NCI-H82 treated with DMSO at 0.1 percent for 48 hours (cell line): ENCODE results near the gene AFF3.

Experiments used
- DNase-seq: peaks from one replicate; lab custom pipeline; 2025; ENCODE audit not compliant: unreplicated experiment; lab: John Stamatoyannopoulos, UW

Gene AFF3

DNA sequence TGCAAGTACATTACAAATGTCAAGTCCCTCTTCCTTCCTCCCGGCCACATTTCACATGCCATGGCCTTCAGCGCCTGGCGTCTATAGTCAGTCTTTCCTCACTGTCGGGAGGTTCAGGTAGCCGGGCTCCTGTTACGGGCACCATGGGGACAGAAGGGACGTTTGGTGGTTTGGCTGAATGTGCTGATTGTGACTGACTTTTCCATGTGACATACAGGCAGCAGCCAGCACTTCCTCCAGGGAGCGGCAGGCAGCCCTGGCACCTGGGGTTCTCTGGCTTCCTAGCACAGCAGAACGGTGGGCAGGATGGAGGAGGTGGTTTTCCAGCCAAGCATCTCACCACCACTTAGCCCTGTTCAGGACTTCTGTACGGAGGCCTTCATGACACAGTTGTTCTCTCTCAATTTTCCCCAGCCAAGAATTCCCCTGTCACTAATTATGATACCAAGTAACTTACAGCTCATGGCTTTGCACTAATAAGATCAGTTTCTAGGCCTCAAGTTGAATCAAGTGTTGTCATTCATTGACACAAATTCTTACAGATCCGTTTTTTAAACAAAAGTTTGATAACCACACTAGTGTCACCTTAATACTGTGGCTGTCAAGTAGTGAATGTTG lies 568.6 kb downstream of the AFF3 start:
- no peak for DNase-seq

DNA sequence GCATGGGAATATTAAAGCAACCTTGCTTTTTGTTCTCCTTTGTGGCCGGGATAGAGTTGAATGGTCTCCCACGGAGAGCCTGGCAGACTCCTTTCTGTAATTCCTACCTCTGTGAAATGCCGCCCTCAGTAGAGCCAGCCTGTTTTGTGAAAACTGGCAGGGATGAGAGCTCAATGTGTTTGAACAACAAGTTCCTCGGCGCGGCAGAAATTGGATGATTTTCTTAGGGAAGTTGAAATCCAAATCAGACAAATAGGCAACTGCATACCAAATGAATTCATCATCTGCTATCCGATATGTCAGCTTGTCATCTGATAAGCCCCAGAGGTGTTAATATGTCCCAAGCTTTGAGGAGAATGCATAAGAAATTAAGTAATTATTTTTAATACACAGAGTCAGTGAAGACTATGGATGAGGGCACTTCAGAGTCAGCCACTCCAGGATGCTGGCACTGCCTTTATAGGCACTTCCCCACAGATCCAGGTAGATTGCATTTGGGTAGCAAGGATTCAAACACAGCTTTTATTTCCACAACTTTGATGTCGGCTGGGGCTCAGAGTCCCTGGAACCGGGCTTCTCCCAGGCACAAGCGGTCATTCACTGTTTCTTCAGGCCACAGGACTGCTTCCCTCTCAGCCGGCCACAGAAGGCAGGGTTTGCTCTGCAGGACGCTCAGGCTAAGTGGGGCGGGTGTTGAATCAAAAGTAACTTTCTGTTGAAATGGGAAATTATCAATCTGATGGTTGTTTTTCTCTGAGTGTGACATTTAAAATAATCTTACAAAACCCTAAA lies 569.8 kb downstream of the AFF3 start:
- DNase-seq: no peak

DNA sequence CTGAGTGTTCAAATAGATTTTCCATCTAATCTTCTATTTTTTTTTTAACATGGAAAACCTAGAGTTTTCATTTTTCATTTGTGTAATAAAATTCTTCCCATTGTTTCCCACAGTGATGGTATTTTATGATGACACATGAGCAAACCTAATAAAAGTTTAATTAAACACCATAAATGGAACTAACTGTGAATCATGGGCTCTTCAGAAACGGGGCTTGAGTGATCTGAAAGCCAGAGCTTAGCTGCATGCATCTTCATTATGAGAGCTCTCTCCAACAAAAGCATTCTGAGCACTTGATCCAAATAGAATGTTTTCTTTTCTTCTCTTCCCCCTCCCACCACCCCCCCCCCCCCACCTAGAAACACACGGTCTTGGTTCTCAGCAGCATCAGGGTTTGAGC lies 570.4 kb downstream of the AFF3 start:
- no peak for DNase-seq

DNA sequence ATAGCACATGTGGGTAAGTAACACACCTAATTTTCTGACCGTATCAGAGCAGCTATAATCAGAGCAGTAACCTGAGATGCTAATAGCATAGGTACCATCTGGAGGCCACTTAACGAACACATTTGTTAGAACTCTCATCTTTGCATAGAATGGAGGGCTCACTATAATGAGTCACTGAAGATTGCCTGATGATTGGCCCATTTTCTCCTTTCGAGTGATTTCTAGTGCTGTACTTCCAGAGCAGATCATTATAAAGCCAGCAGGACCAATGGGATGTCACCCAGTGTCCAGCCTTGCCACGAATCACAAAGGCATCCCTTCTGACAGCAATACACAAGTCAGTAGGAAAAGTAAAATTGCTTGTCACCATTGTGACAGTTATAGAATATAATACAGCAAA lies 570.9 kb downstream of the AFF3 start:
- DNase-seq: peak; percentile 71

DNA sequence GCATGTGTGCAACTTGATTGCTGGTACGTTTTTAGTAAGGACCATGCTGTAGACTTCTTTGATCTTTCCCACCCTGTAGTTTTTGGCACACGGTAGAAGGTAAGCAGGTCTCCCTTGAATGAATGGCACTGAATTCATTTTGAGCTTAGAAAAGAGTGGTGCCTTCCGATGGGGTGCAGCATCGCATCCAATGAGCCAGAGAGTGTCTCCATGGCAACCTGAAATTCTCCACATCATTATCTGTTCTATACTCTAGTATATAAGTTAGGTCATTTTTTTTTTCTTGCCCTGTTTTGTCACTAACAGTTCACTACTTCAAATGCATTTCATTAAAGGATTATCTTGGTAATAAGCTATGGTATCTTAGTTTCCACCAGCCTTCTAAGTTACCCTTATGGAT lies 571.4 kb downstream of the AFF3 start:
- no peak for DNase-seq

DNA sequence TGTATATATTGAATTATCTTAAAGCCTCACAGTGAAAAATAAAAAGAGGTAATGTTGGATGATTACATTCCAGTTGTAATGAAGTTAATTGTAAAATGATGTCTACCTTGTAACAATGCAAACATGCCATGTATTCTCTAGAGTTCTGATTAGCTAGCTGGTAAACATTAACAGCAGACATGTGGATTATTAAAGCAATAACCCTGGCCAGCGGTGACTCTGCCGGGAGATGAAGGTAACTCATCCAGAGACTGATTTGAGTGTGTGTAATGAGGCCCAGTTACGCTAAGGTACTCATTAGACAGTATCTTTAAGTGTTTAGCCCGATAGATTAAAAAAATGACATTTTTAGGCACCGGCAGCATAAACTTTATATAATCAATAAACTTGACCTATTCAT lies 573.0 kb downstream of the AFF3 start:
- DNase-seq: no peak

DNA sequence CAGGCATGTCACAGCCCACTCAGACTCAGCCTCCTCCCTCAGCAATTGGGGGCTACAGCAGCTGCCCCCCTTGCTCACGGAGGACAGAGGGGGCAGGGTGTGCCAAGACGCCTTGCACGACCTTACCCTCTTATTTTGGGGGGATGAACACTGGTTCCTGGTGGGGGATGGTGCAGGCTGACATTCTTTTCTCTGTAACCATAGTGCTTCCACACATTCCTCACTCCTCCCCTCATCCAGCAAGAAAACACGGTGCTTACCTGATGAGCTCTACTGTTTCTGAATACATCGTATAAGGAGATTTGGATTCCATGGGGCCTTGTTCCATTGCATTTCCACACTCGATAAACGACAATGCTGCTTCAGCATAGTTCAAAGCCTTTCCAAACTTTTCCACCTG lies 577.2 kb downstream of the AFF3 start:
- no peak for DNase-seq

DNA sequence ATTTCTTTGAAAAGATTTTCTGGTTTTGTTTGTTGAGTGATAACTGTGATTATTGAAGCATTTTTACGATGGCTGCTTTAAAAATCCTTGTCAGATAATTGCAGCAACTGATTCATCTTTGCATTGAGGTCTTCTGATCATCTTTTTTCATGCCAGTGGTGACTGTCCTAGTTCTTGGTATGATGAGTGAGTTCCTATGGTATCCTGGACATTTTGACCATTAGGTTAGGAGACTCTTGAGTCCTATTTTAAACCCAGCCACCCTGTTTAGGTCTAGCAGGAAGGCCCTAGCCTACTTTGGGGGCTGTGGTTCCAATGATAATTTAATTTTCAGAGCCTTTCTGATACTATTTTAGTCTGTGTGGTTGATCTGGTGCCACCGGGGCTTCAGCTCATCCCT lies 579.9 kb downstream of the AFF3 start:
- no peak for DNase-seq

DNA sequence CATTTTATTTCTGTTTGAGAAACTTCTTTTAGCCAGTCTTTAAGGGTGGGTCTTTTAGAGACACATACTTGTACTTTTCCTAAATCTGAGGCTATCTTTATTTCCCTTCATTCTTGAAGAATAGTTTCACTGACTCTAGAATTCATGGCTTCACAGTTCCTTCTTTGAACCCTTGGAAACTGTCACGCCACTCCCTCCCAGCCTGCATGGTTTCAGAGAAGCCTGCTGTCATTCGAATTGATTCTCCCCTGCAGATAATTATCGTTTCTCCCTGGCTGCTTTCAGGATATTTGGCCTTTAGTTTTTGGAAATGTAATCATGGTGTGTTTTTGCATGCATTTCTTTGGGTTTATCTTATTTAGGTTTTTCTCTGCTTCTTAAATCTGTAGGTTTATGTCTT lies 580.6 kb downstream of the AFF3 start:
- DNase-seq: no peak

DNA sequence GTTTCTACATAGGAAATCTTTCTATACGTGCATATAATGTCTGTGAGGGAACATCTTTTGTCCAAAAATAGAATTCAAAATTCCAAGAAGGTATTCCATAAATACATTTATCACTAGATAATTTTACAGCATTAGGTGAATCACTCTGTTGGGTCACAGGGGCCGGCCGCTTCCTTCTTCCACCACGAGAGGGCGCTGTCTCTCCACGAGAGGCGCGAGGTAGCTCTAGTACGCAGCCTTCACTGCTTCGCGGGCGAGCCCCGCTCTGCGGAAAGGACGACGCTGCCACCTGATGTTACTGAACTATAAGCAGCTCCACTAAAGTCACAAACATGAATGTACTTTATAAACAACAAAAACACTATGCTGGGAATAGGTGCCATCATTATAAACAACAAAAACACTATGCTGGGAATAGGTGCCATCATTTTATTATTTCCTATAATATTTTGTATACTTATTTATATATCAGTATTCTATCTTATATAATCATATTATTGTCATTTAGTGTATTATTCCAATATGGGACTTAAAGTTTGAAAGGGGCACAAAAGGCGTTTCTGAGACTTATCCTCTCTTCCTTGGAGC lies 583.2 kb downstream of the AFF3 start:
- DNase-seq: peak; percentile 48

DNA sequence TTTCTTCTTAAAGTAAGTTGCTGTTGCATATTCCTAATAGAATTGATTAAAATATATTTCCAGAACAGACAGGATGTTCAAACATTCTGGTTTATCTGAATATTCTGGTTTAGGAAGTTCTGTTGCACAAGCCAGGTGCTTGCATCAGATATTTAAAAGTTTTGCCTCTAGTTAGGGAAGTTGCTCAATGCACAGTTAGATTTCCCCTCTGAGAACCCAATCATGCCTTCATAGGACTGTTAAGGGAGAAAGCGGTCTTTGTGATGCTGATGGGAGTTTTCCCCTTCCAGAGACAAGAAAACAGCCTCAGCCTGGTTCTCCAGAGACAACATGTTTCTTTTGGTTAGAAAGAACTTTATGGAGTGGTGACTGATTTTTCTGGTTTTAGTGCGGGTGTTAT lies 587.0 kb downstream of the AFF3 start:
- DNase-seq: no peak

DNA sequence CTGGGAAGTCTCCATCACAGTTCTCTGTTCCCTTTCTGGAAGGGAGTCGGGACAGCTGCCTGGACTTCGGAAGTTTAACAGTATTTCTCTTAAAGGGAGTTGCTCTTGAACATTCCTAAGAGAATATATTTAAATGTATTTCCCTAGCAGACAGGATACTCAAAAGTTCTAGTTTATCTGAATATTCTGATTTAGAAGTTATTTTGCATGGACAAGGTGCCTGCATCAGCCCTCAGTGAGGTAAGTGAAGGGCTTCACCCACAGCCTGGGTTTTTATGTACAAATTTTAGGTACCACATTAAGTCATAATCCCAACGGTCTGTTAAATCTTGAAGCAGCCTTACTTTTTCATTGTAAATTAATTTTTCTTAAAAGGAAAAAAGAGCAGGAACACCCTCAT lies 587.5 kb downstream of the AFF3 start:
- DNase-seq: no peak

DNA sequence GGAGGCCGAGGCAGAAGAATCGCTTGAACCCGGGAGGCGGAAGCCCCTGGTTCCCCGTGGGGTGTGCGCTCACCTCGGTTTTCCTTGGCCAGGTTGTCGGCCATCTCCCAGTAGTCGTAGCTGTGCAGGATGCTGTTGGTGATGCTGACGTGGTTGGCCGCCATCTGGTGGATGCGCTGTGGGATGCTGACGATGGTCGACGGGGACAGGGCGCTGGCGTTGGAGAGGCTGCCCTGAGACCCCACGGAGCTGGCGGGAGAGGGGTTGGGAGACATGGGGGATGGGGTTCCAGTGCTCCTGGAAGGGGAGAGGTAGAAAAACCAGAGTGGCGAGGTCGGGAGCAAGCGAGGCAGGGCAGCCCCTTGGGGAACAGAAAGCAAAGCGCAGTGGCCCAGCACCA lies 588.2 kb downstream of the AFF3 start:
- no peak for DNase-seq

DNA sequence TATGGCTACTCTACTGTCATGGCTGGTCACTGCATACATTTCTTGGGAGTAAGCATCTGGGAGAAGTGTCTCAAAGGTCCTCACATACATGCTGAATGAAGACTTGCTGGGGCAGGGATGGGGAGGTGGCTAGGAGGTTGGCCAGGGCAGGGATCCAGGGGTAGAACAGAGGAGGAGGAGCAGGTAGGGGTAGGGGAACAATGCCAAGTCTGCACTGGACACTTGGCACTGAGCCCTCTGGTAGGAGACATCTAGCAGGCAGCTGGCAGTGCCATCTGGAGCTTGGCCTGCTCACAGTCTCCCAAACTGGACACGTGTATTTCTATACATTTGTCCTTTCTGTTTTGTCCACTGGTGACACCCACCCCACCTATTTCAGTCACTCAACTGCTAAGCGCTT lies 589.9 kb downstream of the AFF3 start:
- DNase-seq: no peak

DNA sequence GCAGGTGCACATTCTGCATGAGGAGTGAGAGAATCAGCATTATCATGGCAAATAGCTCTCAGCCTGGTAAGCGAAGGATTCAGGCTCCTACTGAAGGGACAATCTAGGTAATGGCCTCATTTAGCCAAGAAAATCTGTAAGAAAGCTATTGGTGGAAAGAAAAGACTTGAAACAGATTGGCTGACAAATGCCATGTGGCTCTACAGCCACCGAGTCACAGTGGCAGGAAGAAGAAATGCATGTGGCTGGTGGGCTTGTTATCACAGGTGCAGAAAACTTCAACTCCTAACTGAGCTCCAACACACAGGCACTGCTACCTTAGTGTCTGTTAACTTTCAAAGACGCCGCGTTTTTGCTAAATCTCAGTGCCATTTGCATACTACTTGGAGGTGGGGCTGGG lies 592.0 kb downstream of the AFF3 start:
- no peak for DNase-seq

DNA sequence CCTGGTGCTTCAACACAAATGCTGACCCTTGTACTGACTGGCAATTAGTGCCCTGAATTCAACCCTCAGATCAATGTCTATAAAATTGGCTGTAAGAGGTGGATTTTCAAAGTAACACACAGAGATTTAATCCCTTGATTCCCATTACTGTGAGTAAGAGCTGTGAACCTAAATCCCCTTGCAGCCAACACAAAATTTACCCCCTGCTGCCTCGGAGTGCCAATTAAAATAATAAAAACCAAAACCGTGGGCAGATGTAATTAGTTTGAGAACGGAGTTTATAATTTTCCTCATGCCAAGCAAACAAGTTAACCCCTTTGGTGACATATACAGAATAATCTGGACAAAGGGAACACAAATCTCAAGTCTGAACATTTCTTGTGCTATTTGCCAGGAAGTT lies 596.8 kb downstream of the AFF3 start:
- no peak for DNase-seq

DNA sequence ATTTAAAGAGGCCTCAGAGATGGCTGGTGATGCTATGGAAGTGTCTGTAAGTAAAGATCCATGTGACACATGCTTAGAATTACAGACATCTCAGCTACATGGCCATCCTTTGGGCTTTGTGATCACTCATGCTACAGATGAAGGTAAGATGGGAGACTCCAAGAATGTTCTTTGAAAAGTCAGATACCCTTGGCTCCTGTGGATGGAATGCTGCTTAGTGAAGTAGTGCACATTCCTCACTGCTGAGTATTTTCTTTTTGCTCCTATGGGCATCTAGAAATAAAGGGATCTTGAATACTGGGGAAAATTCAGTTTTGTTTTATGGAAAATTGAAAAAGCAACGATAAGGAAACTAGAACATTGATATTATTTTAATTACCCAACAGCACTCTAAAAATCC lies 597.3 kb downstream of the AFF3 start:
- DNase-seq: no peak

DNA sequence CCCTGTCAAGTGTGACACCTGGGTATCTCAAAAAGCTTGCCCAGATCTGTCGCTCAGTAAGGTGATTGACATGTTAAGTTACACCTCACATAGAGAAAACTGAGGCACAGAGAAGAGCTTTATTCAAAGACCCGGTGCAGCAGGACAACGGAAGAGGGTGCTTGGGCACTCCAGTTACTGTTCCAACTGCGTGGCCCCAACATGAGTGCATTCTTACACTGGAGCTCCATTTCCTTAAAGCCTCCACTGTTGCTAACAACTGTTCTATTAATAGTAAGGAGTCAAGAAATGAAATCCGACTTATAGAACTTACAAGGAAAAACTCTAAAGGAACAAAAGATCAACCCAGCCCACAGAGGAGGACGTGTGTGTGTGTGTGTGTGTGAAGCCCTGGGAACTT lies 597.8 kb downstream of the AFF3 start:
- no peak for DNase-seq

DNA sequence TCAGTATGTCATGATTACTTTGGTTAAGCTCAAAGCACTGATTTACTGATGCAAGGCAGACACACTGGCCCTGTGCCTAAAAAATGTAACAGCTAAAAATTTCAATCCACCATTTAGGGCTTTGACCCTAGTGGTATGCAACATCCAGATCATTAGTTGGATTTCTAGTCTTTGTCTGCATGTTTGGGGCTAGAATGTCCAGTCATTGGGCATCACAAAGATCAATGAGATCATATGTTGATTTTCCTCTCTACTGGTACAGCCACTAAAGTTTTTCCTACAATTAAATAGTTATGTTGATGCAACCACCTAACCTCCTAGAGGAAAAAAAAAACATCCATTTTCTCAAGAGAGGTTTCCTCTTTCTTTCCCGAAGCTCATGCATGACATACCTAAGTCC lies 599.1 kb downstream of the AFF3 start:
- DNase-seq: no peak

DNA sequence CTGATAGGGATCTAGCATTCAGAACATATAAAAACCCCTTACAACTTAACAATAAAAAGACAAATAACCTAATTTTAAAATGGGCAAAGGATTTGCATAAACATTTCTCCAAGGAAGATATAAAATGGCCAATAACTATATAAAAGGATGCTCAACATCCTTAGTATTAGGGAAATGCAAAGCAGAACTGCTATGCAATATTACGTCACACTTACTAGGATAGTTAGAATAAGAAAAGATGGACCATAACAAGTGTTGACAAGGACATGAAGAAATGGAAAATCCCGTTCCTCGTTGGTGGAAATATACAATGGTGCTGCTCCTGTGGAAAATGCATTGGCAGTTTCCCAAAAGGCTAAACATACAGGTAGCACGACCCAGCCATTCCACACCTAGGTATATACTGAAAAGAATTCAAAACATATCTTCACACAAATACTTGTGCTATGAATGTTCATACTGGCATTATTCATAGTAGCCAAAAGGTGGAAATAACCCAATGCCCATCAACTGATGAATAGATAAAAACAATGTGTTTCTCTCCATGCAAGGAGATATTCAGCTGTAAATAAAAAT lies 604.4 kb downstream of the AFF3 start:
- DNase-seq: no peak

DNA sequence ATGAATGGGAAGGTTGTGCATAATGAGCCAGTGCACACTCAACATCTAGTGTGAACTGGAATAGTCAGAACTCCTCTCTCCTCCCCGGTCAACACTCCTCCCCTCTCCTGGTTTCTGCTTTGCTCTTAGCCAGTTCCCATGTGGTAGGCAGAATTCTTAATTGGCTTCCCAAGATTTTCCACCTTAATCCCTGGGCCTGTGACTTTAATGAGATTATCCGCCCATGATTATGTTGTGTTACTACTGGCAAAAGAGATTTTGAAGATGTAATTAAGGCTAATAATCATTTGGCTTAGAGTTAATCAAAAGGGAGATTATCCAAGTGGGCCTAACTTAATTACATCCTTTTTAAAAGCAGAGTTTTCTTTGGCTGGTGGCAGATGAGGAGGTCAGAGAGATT lies 618.3 kb downstream of the AFF3 start:
- peak; percentile 98 for DNase-seq

DNA sequence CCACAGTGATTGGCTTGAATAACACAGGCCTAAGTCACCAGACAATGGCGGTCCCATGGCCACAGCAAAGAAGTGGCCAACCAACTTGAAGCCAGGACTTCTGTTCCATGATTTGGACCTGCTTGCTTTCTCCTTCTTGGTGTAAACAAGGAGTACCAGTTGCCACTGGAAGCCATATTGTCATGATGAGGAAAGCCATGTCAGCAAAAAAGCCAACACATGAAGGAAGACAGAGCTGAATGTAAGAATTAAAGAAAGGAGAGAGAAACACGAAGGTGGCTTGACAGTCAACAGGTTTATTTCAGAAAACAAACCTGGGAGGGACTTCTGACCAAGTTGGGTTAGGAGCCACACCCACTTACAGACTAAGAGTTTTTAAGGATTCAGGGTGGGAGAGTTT lies 620.2 kb downstream of the AFF3 start:
- DNase-seq: no peak
